GM18861 (cell line): ENCODE results near the gene RGS16.
A peak's percentile ranks its signal among the peaks of the same experiment; 100 is the strongest.

ENCODE experiments used
- ATAC-seq: cut with Tn5 transposase; IDR thresholded peaks from one replicate; pipeline ENCODE4 v1.9.1; 2021; ENCODE audit not compliant: unreplicated experiment

The RGS16 gene

GRCh38 chr1:182610606-182611194 lies 6.5 kb upstream of the RGS16 start:
- ATAC-seq, result no peak

DNA sequence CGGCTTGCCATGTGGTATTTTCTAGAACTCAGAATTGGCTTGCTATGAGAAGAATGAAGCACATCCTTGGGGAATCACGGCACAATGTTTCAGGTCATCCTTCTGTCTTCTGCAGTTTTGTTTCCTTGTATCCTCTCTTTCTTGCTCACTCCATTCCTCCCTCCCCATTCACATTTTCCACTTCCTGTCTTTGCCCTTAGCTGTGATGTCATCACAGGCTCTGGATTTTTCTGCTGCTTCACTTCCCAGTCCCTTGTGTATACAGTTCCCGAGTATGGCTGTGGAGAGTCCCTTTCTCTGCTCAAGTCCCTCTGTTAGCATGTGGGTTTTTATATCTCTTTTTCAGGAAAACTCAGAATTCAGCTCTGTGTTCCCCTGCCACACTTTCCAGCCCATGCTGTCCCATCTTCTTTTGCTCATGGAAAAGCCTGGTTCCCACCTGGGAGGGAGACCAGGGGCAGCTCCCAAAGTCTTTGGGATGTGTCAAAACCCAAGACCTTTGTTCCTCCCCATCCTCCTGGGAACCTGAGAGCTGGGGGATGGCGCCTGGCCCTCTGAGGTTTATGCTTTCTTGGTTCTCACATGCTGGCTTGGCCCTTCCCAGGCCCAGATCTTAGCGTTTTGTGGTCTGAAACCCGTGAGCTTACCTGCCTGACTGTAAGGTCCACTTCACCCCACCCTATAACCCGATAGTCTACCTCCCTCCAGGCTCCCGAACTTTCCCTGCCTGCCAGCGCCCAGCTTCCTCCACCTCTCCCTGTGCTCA lies 4.8 kb upstream of the RGS16 start:
- ATAC-seq, result no peak

DNA sequence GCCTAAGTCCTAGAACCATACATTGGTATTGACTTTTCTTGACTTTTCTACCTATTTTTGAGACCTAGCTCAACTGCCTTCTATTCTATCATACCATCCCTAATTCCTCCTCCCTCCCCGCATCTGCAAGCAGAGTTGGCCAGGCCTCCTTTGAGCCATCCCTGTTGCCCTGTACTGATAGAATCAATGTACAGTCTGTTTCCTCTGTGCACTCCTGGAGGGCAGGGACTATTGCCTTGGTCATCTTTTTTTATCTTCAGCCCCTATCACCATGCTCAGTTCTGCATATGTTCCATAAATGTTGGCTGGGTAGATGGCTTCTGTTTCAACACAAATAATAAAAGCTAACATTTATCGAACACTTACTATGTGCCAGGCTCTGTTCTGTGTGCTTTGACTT lies 4.0 kb upstream of the RGS16 start:
- ATAC-seq, result no peak

DNA sequence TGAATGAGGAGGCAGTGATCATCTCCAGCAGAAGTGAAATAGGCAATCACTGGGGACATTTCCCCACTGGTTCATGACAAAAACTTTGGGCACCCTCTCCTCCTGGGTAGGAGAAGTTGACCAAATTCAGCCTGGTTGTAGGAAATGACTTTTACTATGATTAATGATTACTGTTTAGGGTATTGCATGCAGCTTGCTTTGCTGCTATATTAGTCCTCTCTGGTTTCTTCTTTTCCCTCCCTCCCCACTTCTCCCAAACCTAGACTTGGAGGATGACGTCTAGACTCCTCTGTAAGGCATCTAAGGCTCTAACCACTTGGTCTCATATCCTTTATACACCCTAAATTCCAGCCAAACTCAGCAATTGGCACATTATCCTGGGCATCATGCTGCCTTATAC lies 3.4 kb upstream of the RGS16 start:
- no peak for ATAC-seq

DNA sequence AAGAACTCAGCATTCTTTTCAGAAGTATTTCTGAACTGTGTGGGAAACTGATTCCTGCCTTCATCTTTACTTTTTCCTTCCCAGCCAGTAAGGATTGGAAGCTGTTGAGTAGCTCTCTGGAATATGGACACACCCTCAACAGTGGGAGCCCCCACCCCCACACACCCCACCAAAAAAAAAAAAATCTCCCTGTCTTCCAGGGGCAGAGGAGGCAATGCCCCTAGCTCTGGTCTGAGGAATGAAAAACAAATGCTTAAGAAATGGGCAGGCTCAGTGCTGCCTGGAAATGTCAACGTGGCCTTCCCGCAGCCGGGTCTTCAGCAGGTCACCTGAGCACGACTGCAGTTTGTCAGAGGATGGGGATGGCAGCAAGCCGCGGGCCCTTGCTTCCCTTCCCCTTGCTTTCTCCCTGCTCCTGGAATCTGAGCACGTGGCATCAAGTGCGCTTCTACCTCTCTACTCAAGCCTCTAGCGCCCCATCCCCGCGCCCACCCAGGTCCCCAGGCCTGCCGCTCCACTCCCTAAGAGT lies 479 bp downstream of the RGS16 start:
- ATAC-seq, result no peak

- ATAC-seq, result no peak
Measured at GRCh38 chr1:182602935-182603645, 1.1 kb downstream of the RGS16 start.

- no peak for ATAC-seq
Measured at GRCh38 chr1:182601913-182602312, 2.3 kb downstream of the RGS16 start.

DNA sequence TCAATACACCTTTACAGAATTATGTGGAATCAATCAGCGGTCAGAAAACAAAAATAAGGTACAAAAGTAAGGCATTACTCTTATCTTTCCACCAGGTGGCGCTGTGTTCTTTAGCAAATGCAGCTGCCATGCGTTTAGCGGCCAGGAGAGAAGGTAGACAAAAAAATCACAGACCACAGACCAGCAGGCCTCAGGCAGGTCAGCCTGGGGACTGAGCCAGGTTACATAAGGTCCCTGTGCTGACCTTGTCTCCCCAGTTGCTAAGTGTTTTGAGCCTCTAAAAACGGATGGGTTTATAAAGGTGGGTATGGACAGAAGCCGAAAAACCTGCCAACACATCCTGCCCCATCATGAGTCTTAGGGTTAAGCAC lies 2.8 kb downstream of the RGS16 start:
- peak; percentile 22 for ATAC-seq

- ATAC-seq, result no peak
Measured at GRCh38 chr1:182600745-182601415, 3.3 kb downstream of the RGS16 start.

- ATAC-seq, result no peak
Measured at GRCh38 chr1:182600036-182600713, 4.0 kb downstream of the RGS16 start.

DNA sequence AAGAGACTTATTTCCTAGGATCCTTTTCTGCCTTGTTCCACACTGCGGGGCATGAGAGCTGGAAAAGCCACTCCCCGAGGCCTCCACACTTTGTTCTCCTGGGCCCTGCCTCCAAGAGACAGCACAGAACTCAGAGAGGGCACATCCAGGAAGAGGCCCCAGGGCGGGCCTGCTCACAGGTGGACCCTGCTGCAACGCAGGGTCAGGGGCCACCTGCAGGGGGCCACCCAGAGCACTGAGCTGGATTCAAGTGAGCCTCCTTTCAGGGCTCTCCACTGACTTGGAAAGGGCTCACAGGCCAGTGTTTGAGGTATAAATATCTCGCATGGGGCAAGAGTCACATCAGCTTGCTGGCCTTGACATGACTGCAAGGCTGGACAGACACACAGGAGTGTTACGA lies 4.8 kb downstream of the RGS16 start:
- no peak for ATAC-seq

DNA sequence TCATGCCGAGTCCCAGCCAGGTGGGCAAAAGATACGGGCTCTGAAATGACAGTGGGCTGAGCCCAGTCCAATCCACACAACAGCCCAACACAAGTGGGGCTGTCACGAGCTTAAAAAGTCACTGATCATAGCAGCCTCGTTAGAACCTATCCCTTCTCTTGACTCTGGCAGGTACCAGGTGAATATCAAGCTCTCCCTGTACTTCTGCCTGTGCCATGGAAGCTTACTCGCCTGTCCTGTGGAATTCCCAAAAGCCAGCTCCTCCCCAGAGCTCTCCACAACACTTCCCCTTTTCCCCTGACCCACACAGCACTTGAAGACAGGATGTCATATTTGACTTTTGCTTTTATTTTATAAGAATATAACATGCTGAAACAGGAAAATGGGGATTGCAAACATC lies 5.9 kb downstream of the RGS16 start:
- no peak for ATAC-seq

DNA sequence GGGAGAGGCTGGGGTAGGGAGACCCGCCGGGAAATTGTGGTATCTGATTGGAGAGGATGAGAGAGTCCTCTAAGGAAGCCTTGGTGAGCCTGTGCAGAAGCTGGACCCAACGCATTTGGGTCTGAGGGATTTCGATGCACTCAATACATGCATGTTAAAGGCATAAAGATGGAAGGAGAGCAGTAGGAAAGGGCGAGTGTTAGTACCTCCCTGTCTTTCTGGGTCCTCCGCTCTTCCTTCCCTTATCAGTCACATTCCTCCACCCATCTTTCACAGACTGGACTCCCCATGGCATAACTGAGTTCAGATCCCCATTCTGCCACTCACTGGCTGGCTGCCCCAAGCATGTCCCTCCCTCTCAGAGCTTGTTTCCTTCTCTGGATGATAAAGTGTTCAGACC lies 7.3 kb downstream of the RGS16 start:
- no peak for ATAC-seq

DNA sequence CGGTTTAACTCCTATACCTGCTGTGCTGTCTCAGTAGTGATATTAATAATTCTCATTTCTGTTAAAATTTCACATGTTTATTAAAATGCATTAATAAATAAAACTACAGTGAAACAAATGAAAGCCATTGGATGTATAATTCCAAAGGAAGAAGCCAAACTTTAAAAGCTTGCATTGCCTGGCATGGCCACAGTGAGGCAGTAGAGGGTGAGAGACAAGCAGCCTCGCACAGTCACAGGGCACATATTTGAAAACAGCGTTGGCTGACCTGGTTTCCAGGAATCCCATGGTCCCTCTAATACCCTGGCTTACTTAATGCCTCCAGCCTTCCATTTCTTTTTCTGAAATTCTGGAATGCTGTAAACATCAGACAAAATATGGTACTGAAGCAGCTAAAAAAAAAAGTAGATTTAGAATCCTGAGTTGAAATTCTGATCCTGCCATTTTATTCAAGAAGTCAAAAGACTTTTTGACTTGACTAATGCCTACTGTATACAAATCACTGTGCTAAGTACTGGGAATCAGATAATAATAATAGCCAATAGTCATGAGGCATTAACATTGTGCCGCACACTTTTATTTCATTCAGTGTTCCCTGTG lies 8.4 kb downstream of the RGS16 start:
- ATAC-seq, result no peak

DNA sequence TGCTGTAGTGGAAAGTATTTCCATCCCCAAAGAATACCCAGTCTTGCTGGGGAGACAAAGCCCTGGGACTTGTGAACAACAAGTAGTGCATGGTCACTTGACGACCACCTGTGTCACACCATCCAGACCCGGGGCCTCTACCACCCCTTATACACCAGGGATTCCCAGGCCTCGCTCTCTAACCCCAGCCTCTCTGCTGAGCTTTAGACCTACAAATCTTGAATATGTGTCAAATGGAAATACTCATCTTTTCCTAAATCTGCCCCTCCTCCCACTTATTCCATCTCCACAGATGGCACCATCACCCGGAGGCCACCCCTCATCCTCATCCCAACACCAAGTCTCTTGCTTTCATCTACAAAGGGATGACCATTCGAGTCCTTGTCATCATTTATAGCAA lies 14.3 kb downstream of the RGS16 start:
- no peak for ATAC-seq

GRCh38 chr1:182589520-182589919 lies 14.7 kb downstream of the RGS16 start:
- ATAC-seq, result no peak

- peak; percentile 69 for ATAC-seq
Measured at GRCh38 chr1:182588500-182589396, 15.4 kb downstream of the RGS16 start, which contains the start of gene RNASEL. RNASEL (minus strand) TSS chr1:182589256; CDS start chr1:182586806, 2,450 bp downstream.

DNA sequence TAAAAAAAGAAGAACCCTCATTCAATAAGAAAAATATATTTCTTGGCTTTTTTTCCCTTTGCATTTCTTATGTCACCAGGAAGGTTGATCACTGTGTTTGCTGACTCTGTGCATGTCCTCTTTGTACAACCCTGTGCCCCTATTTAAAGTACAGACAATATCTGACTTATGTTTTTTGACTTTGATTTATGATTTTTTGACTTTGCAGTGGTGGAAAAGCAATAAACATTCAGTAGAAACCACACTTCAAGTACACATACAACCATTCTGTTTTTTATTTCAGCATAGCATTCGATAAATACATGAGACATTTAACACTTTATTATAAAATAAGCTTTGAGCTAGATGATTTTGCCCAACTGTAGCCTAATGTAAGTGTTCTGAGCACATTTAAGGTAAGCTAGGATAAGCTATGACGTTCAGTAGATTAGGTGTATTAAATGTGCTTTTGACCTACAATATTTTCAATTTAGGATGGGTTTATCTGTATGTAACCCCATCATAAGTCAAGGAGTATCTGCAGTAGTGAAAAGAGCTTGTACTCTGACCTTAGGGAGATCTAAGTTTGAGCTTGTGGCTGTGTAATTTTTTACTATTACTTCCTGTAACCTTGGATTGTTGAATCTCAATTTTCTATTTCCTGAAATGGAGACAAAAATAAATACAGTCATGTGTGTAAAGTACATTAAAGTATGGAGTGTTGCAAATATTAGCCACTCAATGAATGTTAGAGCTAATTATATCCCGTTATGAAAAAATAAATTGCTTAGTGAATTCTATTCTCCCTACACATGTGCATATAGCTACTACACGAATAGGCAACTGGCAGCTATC lies 16.3 kb downstream of the RGS16 start:
- peak; percentile 28 for ATAC-seq

DNA sequence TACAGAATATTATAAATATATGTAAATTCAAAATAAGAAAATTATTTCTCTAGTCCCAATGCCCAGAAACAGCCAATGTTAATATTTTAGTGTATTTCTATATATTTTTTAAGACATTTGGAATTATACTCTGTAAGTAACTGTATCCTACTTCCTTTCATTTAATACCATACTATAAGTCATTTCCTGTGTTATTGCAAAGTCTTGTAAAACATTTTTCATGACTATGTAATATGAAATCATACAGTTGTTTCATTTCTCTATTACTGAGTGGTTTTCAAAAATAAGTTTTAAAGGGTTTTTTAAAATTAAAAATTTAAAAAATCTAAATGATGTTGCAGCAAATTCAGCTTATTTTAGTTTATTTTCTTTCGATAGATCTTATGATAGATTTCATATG lies 17.1 kb downstream of the RGS16 start:
- ATAC-seq, result no peak
